Adrenal gland (tissue), 5 donors: ENCODE data around the gene CES1.
"Not testable (repeated sequence)": the region's sequence is repeated elsewhere in the genome, so short reads cannot be mapped to it uniquely, and the experiment has no call there.

Experiments
- POLR2A ChIP-seq, 2 donors: fragments of 450-650 bp; IDR thresholded peaks; one replicate each; pipeline ENCODE4 v1.6.1; 2017; ENCODE audit warnings: antibody characterized with exemption in 2 of 2, mild to moderate bottlenecking in 2 of 2, moderate library complexity in 1 of 2
- TF ChIP-seq, protein P1 (sequence below), 6 experiments: fragments of 450-650 bp in 4 of 6; fragments of 200-600 bp in 2 of 6; sonication (generic) in 1 of 6; IDR thresholded peaks; 1 replicate in 5 of 6; 2 replicates in 1 of 6; pipeline versions ENCODE4 v1.5.1 to v1.8.0; 2016 to 2021; ENCODE audit warnings: antibody characterized with exemption in 6 of 6, mild to moderate bottlenecking in 2 of 6, moderate library complexity in 1 of 6
- donor health status: DM: no; HTN: no; CAD: no.

DNA sequence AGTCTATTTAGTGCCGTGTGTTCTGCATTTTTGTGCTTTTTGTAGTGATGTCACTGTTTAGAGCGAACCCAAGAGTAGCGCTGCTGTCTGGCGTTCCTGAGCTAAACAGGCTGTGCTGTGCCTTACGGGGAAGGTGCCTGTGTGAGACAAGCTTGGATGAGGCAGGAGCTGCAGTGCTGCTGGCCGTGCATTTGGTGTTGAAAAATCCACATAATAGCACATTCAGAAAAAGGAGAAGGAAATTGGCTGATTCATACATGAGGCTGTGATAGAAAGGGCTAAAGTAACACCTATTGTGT is 50.2 kb downstream of the CES1 start:
- TF ChIP-seq, protein P1, sequence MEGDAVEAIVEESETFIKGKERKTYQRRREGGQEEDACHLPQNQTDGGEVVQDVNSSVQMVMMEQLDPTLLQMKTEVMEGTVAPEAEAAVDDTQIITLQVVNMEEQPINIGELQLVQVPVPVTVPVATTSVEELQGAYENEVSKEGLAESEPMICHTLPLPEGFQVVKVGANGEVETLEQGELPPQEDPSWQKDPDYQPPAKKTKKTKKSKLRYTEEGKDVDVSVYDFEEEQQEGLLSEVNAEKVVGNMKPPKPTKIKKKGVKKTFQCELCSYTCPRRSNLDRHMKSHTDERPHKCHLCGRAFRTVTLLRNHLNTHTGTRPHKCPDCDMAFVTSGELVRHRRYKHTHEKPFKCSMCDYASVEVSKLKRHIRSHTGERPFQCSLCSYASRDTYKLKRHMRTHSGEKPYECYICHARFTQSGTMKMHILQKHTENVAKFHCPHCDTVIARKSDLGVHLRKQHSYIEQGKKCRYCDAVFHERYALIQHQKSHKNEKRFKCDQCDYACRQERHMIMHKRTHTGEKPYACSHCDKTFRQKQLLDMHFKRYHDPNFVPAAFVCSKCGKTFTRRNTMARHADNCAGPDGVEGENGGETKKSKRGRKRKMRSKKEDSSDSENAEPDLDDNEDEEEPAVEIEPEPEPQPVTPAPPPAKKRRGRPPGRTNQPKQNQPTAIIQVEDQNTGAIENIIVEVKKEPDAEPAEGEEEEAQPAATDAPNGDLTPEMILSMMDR (IDR thresholded peaks at IDR 0.05): not testable (repeated sequence)
- TF ChIP-seq POLR2A (IDR thresholded peaks at IDR 0.05): not testable (repeated sequence)
